Naive thymus-derived CD4-positive, alpha-beta T cell (primary cell): Measurements from ENCODE around the gene GRK1. TPM values are rescaled to one million over a fixed set of nuclear protein-coding genes. Genes with fewer than 3 reads are reported as not detected.

Experiments
- ATAC-seq: fragments of 150-1000 bp; cut with Tn5 transposase; 2 replicates; pipeline ENCODE4 v1.10.0; 2021; ENCODE audit warnings: mild to moderate bottlenecking, moderate library complexity
- CTCF ChIA-PET: fragments of 350-600 bp; sonication (Branson Sonifier 250); formaldehyde crosslinking; loops from one replicate; lab custom pipeline; 2021; ENCODE audit warnings: antibody characterized with exemption; lab: Charles Lee
- POLR2A ChIA-PET: fragments of 350-600 bp; sonication (Branson Sonifier 250); formaldehyde crosslinking; loops from one replicate; lab custom pipeline; 2021; ENCODE audit warnings: antibody characterized with exemption, inconsistent platforms; lab: Charles Lee
- DNase-seq, 9 donors: peaks; one replicate each; pipeline versions ENCODE4 v3.0.0 to v3.0.0-alpha.2; 2020 to 2022; ENCODE audit warnings: mixed read lengths in 1 of 9
- H3K27ac ChIP-seq: one replicate; pipeline ENCODE4 v1.7.0; 2013; ENCODE audit warnings: mild to moderate bottlenecking, low read depth, low read length, moderate library complexity
- H3K27me3 ChIP-seq, 2 donors: one replicate each; pipeline ENCODE4 v1.7.0; 2013; ENCODE audit warnings: low read length in 2 of 2, mild to moderate bottlenecking in 2 of 2, moderate library complexity in 2 of 2; ENCODE audit not compliant: control insufficient read depth in 2 of 2, insufficient read depth in 2 of 2
- H3K36me3 ChIP-seq, 3 experiments: 1 replicate in 2 of 3; 2 replicates in 1 of 3; pipeline ENCODE4 v1.7.0; 2013; ENCODE audit warnings: low read length in 3 of 3, mild to moderate bottlenecking in 3 of 3, moderate library complexity in 1 of 3; ENCODE audit not compliant: insufficient read depth in 3 of 3, control insufficient read depth in 2 of 3
- H3K4me1 ChIP-seq, 2 donors: one replicate each; pipeline ENCODE4 v1.7.0; 2013; ENCODE audit warnings: low read length in 2 of 2, mild to moderate bottlenecking in 2 of 2, moderate library complexity in 1 of 2; ENCODE audit not compliant: control insufficient read depth in 2 of 2, insufficient read depth in 2 of 2
- H3K4me3 ChIP-seq: 2 replicates; pipeline ENCODE4 v1.7.0; 2013; ENCODE audit warnings: mild to moderate bottlenecking, low read length
- H3K9me3 ChIP-seq, 3 experiments: 1 replicate in 2 of 3; 2 replicates in 1 of 3; pipeline ENCODE4 v1.7.0; 2013; ENCODE audit warnings: low read length in 3 of 3; ENCODE audit not compliant: control insufficient read depth in 2 of 3
- H3K27ac Mint-ChIP-seq, 9 donors: one replicate each; pipeline ENCODE4 v1.8.0; 2020 to 2022; ENCODE audit warnings: mixed read lengths in 9 of 9, mild to moderate bottlenecking in 8 of 9, moderate library complexity in 5 of 9, inconsistent platforms in 2 of 9
- H3K27me3 Mint-ChIP-seq, 5 donors: one replicate each; pipeline ENCODE4 v1.8.0; 2021 to 2022; ENCODE audit warnings: mixed read lengths in 5 of 5, mild to moderate bottlenecking in 1 of 5
- H3K36me3 Mint-ChIP-seq, 5 donors: one replicate each; pipeline ENCODE4 v1.8.0; 2020 to 2022; ENCODE audit warnings: mixed read lengths in 5 of 5, mild to moderate bottlenecking in 3 of 5, inconsistent platforms in 1 of 5
- H3K4me1 Mint-ChIP-seq, 7 donors: one replicate each; pipeline ENCODE4 v1.8.0; 2020 to 2022; ENCODE audit warnings: mixed read lengths in 7 of 7, mild to moderate bottlenecking in 3 of 7, inconsistent platforms in 1 of 7
- H3K4me3 Mint-ChIP-seq, 10 donors: one replicate each; pipeline ENCODE4 v1.8.0; 2020 to 2022; ENCODE audit warnings: mild to moderate bottlenecking in 10 of 10, mixed read lengths in 10 of 10, moderate library complexity in 6 of 10, inconsistent platforms in 2 of 10
- H3K9me3 Mint-ChIP-seq, 11 donors: one replicate each; pipeline ENCODE4 v1.8.0; 2020 to 2022; ENCODE audit warnings: mixed read lengths in 11 of 11, mild to moderate bottlenecking in 4 of 11, inconsistent platforms in 1 of 11, moderate library complexity in 1 of 11
- intact Hi-C, 2 donors: fragments of 100-400 bp; cut with micrococcal nuclease; formaldehyde crosslinking; loops; one replicate each; pipeline ENCODE4 v1.15.1; 2023
- polyA plus RNA-seq, 2 donors: library from polyadenylated mRNA; unstranded; fragments of 300-500 nt; fragmentation: Illumina TruSeq; gene quantifications; one replicate each; pipeline ENCODE4 v1.2.3, GENCODE V29; 2021
- total RNA-seq, 6 experiments: library from RNA in 5 of 6; stranded (reverse) in 5 of 6; gene quantifications; 1 replicate in 5 of 6; 2 replicates in 1 of 6; pipeline ENCODE4 v1.2.3 and lab custom pipeline; 2021 to 2026

GRK1 gene
- total and polyA plus RNA-seq, 7 experiments from 2014 or later, result not detected

GRCh38 chr13:113758651-113759524 is 91.9 kb downstream of the GRK1 start, which contains the start of gene TMEM255B:
TSS of gene TMEM255B (plus strand) at chr13:113759226. CDS start at chr13:113759270, 44 bp downstream.
- CTCF ChIA-PET, result no interaction called here
- Histone ChIP-seq H3K27ac (no peak within 1 kb of the TSS), H3K4me1 (peaks cover 6 to 14% of the 10 kb centered on the region in 2 donors), H3K27me3 (peaks cover 4 to 14% of the 10 kb centered on the region in 2 donors), H3K4me3 (peak within 1 kb of the TSS; percentile 62), H3K36me3 (no peaks in the 10 kb centered on the region), H3K9me3 (no peaks in the 10 kb centered on the region)
- Mint-ChIP-seq H3K4me1 (peaks cover 13 to 21% (median 16%) of the 10 kb centered on the region in 7 donors), H3K9me3 (peaks cover 0 to 4% (median 0%) of the 10 kb centered on the region in 11 donors), H3K4me3 (peak within 1 kb of the TSS; percentile 84 to 97 (median 92)), H3K27me3 (peaks cover 37 to 63% (median 51%) of the 10 kb centered on the region in 5 donors), H3K36me3 (no peaks in the 10 kb centered on the region), H3K27ac (peak within 1 kb of the TSS in 4 of 9 donors; percentile 35 to 84 (median 59))
- POLR2A ChIA-PET, result no interaction called here
- peak; percentile 35 to 80 (median 62) for DNase-seq
- intact Hi-C loops, result loop anchor here in 1 of 2 donors (2.0 kb wide), 1 partner anchor 18 kb away; no protein-coding TSS in a partner anchor
- ATAC-seq, result peak; percentile 93

GRCh38 chr13:113759525-113760137 is 92.6 kb downstream of the GRK1 start:
- H3K9me3 Mint-ChIP-seq, result peaks cover 0 to 4% (median 0%) of the 10 kb centered on the region in 11 donors
- no peak for ATAC-seq

DNA sequence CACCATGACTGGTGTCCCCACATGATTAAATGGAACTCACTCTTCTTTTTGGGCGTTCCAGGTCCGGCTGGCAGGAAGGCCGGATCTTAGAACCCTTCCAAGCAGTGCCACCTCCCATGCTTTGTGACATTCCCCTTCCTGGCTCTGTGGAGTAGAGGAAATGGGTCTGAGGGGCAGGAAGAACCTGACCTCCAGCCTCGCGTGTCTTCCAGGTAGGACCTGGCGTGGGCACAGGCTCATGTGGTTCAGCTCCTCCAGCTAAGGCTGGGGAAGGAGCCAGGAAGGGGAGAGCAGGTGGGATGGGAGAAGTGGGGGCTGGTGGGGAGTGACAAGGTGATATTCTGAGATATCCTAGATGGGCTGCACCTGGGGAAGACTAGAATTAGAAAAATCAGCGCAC is 94.1 kb downstream of the GRK1 start:
- H3K4me3 ChIP-seq, result no peak overlapping the region
- peaks cover 37 to 63% (median 47%) of the 10 kb centered on the region in 5 donors for H3K27me3 Mint-ChIP-seq
- H3K4me1 ChIP-seq, result peaks cover 6 to 14% of the 10 kb centered on the region in 2 donors
- intact Hi-C loops, result no loop called here
- peak overlapping the region in 1 of 9 donors; percentile 59 for H3K27ac Mint-ChIP-seq
- H3K9me3 Mint-ChIP-seq, result peaks cover 0 to 4% (median 0%) of the 10 kb centered on the region in 11 donors
- peaks cover 13 to 21% (median 16%) of the 10 kb centered on the region in 7 donors for H3K4me1 Mint-ChIP-seq
- no peaks in the 10 kb centered on the region for H3K36me3 Mint-ChIP-seq
- H3K9me3 ChIP-seq, result no peaks in the 10 kb centered on the region
- ATAC-seq (no peak), DNase-seq (no peak)
- ChIA-PET POLR2A (no interaction called here), CTCF (interaction anchor here (0.6 kb wide), 1 partner anchor 362 kb away, joined by 3 read pairs; no protein-coding TSS in a partner anchor)
- H3K36me3 ChIP-seq, result no peaks in the 10 kb centered on the region
- H3K27ac ChIP-seq, result no peak overlapping the region
- peaks cover 4 to 14% of the 10 kb centered on the region in 2 donors for H3K27me3 ChIP-seq
- H3K4me3 Mint-ChIP-seq, result no peak overlapping the region

More at GRCh38 chr13:113759525-113760137, 92.6 kb downstream of the GRK1 start:
- DNase-seq, result peak in 2 of 9 donors; percentile 2 to 10
- Histone ChIP-seq H3K27me3 (peaks cover 4 to 14% of the 10 kb centered on the region in 2 donors), H3K4me1 (peaks cover 6 to 14% of the 10 kb centered on the region in 2 donors), H3K4me3 (peak overlapping the region; percentile 43), H3K9me3 (no peaks in the 10 kb centered on the region), H3K36me3 (no peaks in the 10 kb centered on the region), H3K27ac (no peak overlapping the region)
- Mint-ChIP-seq H3K4me1 (peaks cover 13 to 21% (median 16%) of the 10 kb centered on the region in 7 donors), H3K4me3 (peak overlapping the region; percentile 84 to 97 (median 92)), H3K36me3 (no peaks in the 10 kb centered on the region), H3K27ac (peak overlapping the region in 4 of 9 donors; percentile 35 to 84 (median 59)), H3K27me3 (peaks cover 37 to 63% (median 51%) of the 10 kb centered on the region in 5 donors)
- ChIA-PET CTCF (no interaction called here), POLR2A (no interaction called here)
- intact Hi-C loops, result loop anchor here in 1 of 2 donors (2.0 kb wide), 1 partner anchor 19 kb away; no protein-coding TSS in a partner anchor

GRCh38 chr13:113762075-113762474 is 95.1 kb downstream of the GRK1 start:
- H3K36me3 Mint-ChIP-seq, result no peaks in the 10 kb centered on the region
- ChIA-PET CTCF (no interaction called here), POLR2A (no interaction called here)
- H3K4me1 ChIP-seq, result peaks cover 6 to 14% of the 10 kb centered on the region in 2 donors
- no peaks in the 10 kb centered on the region for H3K9me3 ChIP-seq
- H3K36me3 ChIP-seq, result no peaks in the 10 kb centered on the region
- DNase-seq, result no peak
- no peak overlapping the region for H3K4me3 ChIP-seq
- H3K9me3 Mint-ChIP-seq, result peaks cover 0 to 4% (median 0%) of the 10 kb centered on the region in 11 donors
- peaks cover 10 to 21% (median 15%) of the 10 kb centered on the region in 7 donors for H3K4me1 Mint-ChIP-seq
- ATAC-seq, result no peak
- H3K4me3 Mint-ChIP-seq, result no peak overlapping the region
- intact Hi-C loops, result no loop called here
- no peak overlapping the region for H3K27ac Mint-ChIP-seq
- peaks cover 4 to 14% of the 10 kb centered on the region in 2 donors for H3K27me3 ChIP-seq
- H3K27ac ChIP-seq, result no peak overlapping the region
- H3K27me3 Mint-ChIP-seq, result peaks cover 37 to 59% (median 47%) of the 10 kb centered on the region in 5 donors

GRCh38 chr13:113762538-113762937 is 95.5 kb downstream of the GRK1 start:
- no peaks in the 10 kb centered on the region for H3K36me3 Mint-ChIP-seq
- CTCF ChIA-PET, result no interaction called here
- ATAC-seq, result no peak
- peaks cover 37 to 56% (median 47%) of the 10 kb centered on the region in 5 donors for H3K27me3 Mint-ChIP-seq
- H3K9me3 Mint-ChIP-seq, result peaks cover 0 to 4% (median 0%) of the 10 kb centered on the region in 11 donors
- H3K9me3 ChIP-seq, result no peaks in the 10 kb centered on the region
- POLR2A ChIA-PET, result no interaction called here
- peaks cover 10 to 21% (median 13%) of the 10 kb centered on the region in 7 donors for H3K4me1 Mint-ChIP-seq
- no peak overlapping the region for H3K27ac ChIP-seq
- no peak overlapping the region for H3K27ac Mint-ChIP-seq
- H3K4me3 ChIP-seq, result no peak overlapping the region
- intact Hi-C loops, result no loop called here
- H3K4me1 ChIP-seq, result peaks cover 6 to 14% of the 10 kb centered on the region in 2 donors
- H3K36me3 ChIP-seq, result no peaks in the 10 kb centered on the region
- H3K27me3 ChIP-seq, result peaks cover 4 to 14% of the 10 kb centered on the region in 2 donors
- H3K4me3 Mint-ChIP-seq, result no peak overlapping the region
- no peak for DNase-seq

GRCh38 chr13:113763254-113763653 is 96.2 kb downstream of the GRK1 start:
- Mint-ChIP-seq H3K9me3 (peaks cover 0 to 4% (median 0%) of the 10 kb centered on the region in 11 donors), H3K4me1 (peaks cover 10 to 20% (median 13%) of the 10 kb centered on the region in 7 donors), H3K4me3 (no peak overlapping the region), H3K36me3 (no peaks in the 10 kb centered on the region), H3K27ac (no peak overlapping the region), H3K27me3 (peaks cover 37 to 50% (median 43%) of the 10 kb centered on the region in 5 donors)
- H3K36me3 ChIP-seq, result no peaks in the 10 kb centered on the region
- H3K4me3 ChIP-seq, result no peak overlapping the region
- H3K9me3 ChIP-seq, result no peaks in the 10 kb centered on the region
- ChIA-PET CTCF (no interaction called here), POLR2A (no interaction called here)
- H3K27ac ChIP-seq, result no peak overlapping the region
- DNase-seq (no peak), ATAC-seq (no peak)
- peaks cover 4 to 10% of the 10 kb centered on the region in 2 donors for H3K27me3 ChIP-seq
- peaks cover 6 to 13% of the 10 kb centered on the region in 2 donors for H3K4me1 ChIP-seq
- intact Hi-C loops, result no loop called here
